Measurements from ENCODE around the gene SHF.

SHF gene

DNA sequence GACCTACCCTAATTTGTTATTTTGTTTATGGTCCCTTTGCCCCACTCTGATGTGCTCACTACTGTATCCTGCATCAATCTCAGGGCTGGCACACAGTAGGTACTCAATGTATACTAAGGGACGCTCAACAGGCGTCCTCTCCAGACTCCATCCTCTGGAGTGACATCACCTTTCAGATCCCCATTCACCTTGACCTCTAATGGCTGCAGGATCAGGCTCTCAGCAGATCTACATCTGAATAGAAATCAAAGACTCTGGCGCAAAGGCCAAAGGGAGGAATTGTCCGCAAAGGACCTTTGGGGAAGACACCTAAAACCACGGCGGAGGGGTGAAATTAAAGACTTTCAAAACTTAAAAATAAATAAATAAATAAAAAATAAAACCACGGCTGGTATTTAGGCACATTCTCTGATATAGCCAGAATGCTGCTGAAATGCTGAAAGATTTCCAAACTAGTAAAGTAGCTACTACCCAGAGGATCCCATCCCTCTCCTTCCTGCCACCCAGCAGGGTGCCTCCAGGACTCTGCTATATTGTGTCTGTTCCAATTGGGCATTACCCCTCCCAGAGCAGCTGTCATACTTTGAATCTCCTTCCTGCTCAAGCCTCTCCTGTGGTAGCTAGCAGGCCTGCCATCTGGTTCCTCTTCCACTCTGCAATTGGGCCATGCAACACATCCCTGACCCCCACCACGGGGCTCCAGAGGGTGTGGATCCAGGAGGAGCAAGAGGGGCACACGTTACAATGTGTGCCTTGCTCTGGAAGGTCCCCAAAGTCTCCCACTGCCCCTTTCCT lies 6.1 kb downstream of the SHF start:
- H3K4me3 ChIP-seq (ENCODE audit: low read length in 2 of 2), result no peak overlapping the region
- H3K9me3 ChIP-seq (ENCODE audit: control insufficient read depth in 2 of 2, low read length in 2 of 2), result no peaks in the 10 kb centered on the region
- no peaks in the 10 kb centered on the region for H3K27me3 ChIP-seq (ENCODE audit: control insufficient read depth in 1 of 2, insufficient read depth in 2 of 2, low read length in 2 of 2)
- H3K27ac ChIP-seq (ENCODE audit: low read length), result no peak overlapping the region
- peaks cover 15% of the 10 kb centered on the region for H3K4me1 ChIP-seq (ENCODE audit: control insufficient read depth, insufficient read depth, low read length)
- H3K36me3 ChIP-seq (ENCODE audit: control insufficient read depth in 2 of 2, insufficient read depth in 2 of 2, low read length in 2 of 2), result peaks cover 5 to 7% of the 10 kb centered on the region in 2 donors
- H3K9ac ChIP-seq (ENCODE audit: low read length in 2 of 2), result no peak overlapping the region

DNA sequence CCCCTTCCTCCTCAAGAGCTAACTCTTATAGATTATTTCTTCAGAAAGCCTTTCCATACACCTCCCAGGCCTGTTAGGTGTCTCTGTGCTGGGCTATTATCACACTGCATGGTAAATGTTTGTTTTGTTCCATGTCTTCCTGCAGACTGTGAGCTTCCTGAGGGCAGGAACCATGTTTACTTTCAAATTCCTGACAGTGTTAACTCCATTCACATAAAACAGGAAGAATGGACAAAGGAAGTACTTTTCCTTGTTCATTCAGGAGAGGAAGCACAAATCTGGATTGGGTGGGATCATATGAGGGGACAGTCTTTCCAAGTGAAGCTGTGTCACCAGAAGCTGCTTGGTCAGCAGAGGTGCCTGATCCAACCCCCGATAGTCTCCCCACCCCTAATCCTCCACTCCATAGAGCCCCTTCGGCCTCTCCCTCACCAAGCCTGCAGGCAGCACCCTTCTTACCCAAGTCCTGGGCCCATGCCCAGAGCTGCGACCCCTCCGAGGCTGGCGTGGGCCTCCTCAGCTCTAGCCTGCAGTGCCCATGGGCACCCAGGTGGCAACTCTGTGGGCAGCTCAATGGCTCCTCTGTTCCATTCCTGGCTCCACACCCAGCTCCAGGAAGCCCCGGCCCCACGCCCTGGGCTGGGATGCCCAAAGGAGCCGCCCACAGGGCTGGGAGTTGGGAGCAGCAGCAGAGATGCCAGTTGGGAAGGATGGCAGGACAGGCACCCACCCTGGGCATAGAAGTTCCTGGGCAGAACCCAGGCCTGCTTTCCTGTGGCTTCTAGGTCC lies 6.9 kb downstream of the SHF start:
- Histone ChIP-seq H3K36me3 (ENCODE audit: control insufficient read depth in 2 of 2, insufficient read depth in 2 of 2, low read length in 2 of 2) (peaks cover 5 to 8% of the 10 kb centered on the region in 2 donors), H3K4me3 (ENCODE audit: low read length in 2 of 2) (no peak overlapping the region), H3K9ac (ENCODE audit: low read length in 2 of 2) (no peak overlapping the region), H3K4me1 (ENCODE audit: control insufficient read depth, insufficient read depth, low read length) (peaks cover 8% of the 10 kb centered on the region), H3K9me3 (ENCODE audit: control insufficient read depth in 2 of 2, low read length in 2 of 2) (no peaks in the 10 kb centered on the region), H3K27me3 (ENCODE audit: control insufficient read depth in 1 of 2, insufficient read depth in 2 of 2, low read length in 2 of 2) (no peaks in the 10 kb centered on the region), H3K27ac (ENCODE audit: low read length) (no peak overlapping the region)

DNA sequence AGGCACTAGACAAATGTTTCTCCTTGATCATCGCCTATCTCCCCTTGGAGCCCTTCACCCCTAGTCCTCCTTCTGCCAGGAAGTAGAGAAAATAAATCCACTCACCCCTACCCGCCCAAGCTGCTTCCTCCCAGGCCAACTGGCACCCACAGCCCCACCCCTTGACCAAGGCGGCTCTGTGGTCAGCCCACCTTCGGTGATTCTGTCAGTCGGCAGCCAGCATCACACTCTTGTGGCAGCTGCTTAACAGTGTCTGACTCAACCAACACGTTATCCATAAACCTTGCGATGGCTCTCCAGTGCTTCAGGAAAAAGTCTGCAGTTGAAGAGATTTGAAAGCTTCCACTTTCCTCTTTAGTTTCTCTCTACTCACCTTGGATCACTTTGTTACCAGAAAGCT lies 7.6 kb downstream of the SHF start:
- no peak overlapping the region for H3K9ac ChIP-seq (ENCODE audit: low read length in 2 of 2)
- H3K4me3 ChIP-seq (ENCODE audit: low read length in 2 of 2), result no peak overlapping the region
- peaks cover 5% of the 10 kb centered on the region for H3K4me1 ChIP-seq (ENCODE audit: control insufficient read depth, insufficient read depth, low read length)
- H3K27me3 ChIP-seq (ENCODE audit: control insufficient read depth in 1 of 2, insufficient read depth in 2 of 2, low read length in 2 of 2), result no peaks in the 10 kb centered on the region
- H3K27ac ChIP-seq (ENCODE audit: low read length), result no peak overlapping the region
- H3K9me3 ChIP-seq (ENCODE audit: control insufficient read depth in 2 of 2, low read length in 2 of 2), result no peaks in the 10 kb centered on the region
- H3K36me3 ChIP-seq (ENCODE audit: control insufficient read depth in 2 of 2, insufficient read depth in 2 of 2, low read length in 2 of 2), result peaks cover 5 to 8% of the 10 kb centered on the region in 2 donors

DNA sequence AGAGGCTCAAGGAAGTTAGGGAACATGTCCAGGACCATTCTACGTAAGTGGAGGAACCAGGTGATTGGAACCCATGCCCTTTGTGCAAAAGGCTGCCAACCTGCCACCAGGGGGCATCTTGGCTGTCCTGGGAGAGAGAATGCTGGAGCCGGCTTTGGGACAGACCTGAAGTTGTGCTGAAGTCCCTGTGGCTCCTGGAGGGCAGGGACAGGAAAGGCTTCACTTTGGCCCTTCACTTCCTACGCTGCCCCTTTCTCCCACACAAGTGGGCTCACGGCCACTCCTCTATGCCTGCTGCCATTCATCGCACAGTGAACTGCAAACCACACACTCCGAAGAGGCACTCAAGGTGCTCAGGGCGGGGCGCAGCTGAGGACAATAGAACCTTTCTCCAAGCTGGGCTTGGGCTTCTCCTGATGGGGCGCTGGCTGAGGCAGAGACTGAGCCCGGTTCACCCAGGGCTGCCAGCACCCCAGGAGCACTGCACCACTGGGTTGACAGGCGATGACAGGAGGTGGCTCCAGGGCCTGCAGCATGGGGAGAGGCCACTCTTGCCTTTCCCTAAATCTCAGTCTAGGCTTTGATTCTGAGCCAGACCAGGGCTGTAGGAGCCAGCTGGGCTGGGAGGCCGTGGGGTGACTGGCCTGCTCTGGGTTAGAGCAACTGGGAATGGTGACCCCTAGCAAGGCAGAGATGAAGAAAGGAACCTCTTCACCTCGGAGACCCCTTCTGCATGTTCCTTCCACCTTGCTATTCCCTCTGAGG lies 8.4 kb downstream of the SHF start:
- Histone ChIP-seq H3K9ac (ENCODE audit: low read length in 2 of 2) (no peak overlapping the region), H3K4me1 (ENCODE audit: control insufficient read depth, insufficient read depth, low read length) (peaks cover 3% of the 10 kb centered on the region), H3K27ac (ENCODE audit: low read length) (no peak overlapping the region), H3K27me3 (ENCODE audit: control insufficient read depth in 1 of 2, insufficient read depth in 2 of 2, low read length in 2 of 2) (no peaks in the 10 kb centered on the region), H3K9me3 (ENCODE audit: control insufficient read depth in 2 of 2, low read length in 2 of 2) (no peaks in the 10 kb centered on the region), H3K4me3 (ENCODE audit: low read length in 2 of 2) (no peak overlapping the region), H3K36me3 (ENCODE audit: control insufficient read depth in 2 of 2, insufficient read depth in 2 of 2, low read length in 2 of 2) (peaks cover 5 to 8% of the 10 kb centered on the region in 2 donors)

DNA sequence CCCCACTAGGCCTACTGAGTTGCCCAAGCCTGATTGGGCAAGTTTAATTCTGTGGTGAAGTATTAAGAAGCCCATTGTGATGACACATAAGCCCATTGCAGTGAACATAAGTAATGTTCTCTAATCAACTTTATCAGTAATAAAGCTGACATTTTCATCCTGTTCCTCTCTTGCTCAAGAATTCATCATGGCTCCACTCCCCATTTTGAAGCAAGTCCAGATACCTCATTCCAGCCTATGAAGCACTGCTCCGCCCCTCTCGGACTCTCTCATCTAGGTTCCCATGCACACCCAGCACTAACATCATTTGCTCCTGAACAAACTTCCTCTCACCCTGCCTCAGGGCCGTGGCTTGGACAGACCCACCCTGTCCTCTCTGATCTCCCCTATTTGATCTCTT lies 10.5 kb downstream of the SHF start:
- Histone ChIP-seq H3K9ac (ENCODE audit: low read length in 2 of 2) (no peak overlapping the region), H3K9me3 (ENCODE audit: control insufficient read depth in 2 of 2, low read length in 2 of 2) (no peaks in the 10 kb centered on the region), H3K4me1 (ENCODE audit: control insufficient read depth, insufficient read depth, low read length) (peaks cover 3% of the 10 kb centered on the region), H3K36me3 (ENCODE audit: control insufficient read depth in 2 of 2, insufficient read depth in 2 of 2, low read length in 2 of 2) (peaks cover 5 to 8% of the 10 kb centered on the region in 2 donors), H3K27ac (ENCODE audit: low read length) (no peak overlapping the region), H3K4me3 (ENCODE audit: low read length in 2 of 2) (no peak overlapping the region), H3K27me3 (ENCODE audit: control insufficient read depth in 1 of 2, insufficient read depth in 2 of 2, low read length in 2 of 2) (no peaks in the 10 kb centered on the region)

DNA sequence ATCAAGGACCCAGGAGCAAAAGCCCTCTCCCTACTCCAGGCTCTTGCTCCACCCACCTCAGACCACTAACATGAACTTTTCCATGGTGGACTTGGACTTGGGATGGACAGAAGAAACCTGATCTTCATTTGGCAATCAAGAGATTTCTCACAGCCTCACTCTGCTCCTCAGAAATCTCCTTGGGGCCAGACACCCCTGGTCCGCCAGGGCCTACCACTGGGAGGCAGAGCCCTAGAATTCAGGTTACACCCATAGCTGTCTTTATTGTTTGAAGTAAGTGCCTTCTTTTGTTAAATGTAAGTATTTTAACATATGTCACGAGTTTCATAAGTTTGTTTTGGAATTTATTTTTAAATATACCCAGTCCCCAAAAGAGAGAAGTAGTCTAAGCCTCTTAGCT lies 13.2 kb downstream of the SHF start:
- Histone ChIP-seq H3K36me3 (ENCODE audit: control insufficient read depth in 2 of 2, insufficient read depth in 2 of 2, low read length in 2 of 2) (peaks cover 5 to 8% of the 10 kb centered on the region in 2 donors), H3K9me3 (ENCODE audit: control insufficient read depth in 2 of 2, low read length in 2 of 2) (no peaks in the 10 kb centered on the region), H3K27me3 (ENCODE audit: control insufficient read depth in 1 of 2, insufficient read depth in 2 of 2, low read length in 2 of 2) (no peaks in the 10 kb centered on the region), H3K9ac (ENCODE audit: low read length in 2 of 2) (no peak overlapping the region), H3K4me3 (ENCODE audit: low read length in 2 of 2) (no peak overlapping the region), H3K4me1 (ENCODE audit: control insufficient read depth, insufficient read depth, low read length) (peaks cover 3% of the 10 kb centered on the region), H3K27ac (ENCODE audit: low read length) (no peak overlapping the region)

DNA sequence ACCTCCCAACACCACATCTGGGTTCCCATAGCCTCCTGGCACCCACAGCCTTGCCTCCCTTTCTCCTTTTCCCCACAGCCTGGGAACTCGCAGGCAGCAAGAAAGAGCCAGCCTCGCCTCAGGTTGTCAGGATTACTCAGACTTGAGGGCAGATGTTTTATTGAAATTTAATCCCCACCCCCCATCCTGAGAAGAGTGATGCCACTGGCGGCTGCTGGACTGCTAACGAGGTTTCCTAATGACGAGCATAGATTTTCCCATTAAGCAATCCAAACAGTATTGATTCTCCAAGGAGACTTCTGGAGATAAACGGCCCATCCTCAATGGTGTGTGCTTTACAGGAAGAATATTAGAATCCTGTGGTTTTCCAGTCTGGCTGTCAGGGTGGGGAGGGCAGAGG lies 13.7 kb downstream of the SHF start:
- peaks cover 5 to 8% of the 10 kb centered on the region in 2 donors for H3K36me3 ChIP-seq (ENCODE audit: control insufficient read depth in 2 of 2, insufficient read depth in 2 of 2, low read length in 2 of 2)
- no peaks in the 10 kb centered on the region for H3K9me3 ChIP-seq (ENCODE audit: control insufficient read depth in 2 of 2, low read length in 2 of 2)

DNA sequence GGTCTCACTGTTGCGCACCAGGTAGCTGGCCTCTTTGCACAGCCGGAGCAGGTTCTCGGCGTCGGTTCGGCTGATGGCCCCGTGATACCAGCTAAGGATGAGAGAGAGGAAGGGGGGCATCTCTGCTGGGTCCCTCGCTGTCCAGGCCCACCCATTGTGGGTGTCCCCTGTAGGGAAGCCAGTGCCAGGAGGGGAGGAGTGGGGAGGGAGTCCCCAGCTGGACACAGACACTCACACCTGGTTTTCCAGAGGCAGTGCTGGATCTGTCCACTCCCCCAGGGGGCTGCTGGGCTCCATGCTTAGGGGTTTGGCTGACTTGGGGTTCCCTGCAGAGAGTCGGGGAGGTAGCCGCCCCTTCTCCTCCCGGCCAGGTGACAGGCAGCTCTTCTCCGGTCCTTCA lies 15.9 kb downstream of the SHF start:
- peaks cover 0 to 4% of the 10 kb centered on the region in 2 donors for H3K36me3 ChIP-seq (ENCODE audit: control insufficient read depth in 2 of 2, insufficient read depth in 2 of 2, low read length in 2 of 2)
- H3K27ac ChIP-seq (ENCODE audit: low read length), result no peak overlapping the region
- no peaks in the 10 kb centered on the region for H3K27me3 ChIP-seq (ENCODE audit: control insufficient read depth in 1 of 2, insufficient read depth in 2 of 2, low read length in 2 of 2)

More for the DNA sequence above, 13.7 kb downstream of the SHF start:
- no peaks in the 10 kb centered on the region for H3K27me3 ChIP-seq (ENCODE audit: control insufficient read depth in 1 of 2, insufficient read depth in 2 of 2, low read length in 2 of 2)
- H3K27ac ChIP-seq (ENCODE audit: low read length), result no peak overlapping the region
- no peak overlapping the region for H3K4me3 ChIP-seq (ENCODE audit: low read length in 2 of 2)
- H3K4me1 ChIP-seq (ENCODE audit: control insufficient read depth, insufficient read depth, low read length), result peaks cover 3% of the 10 kb centered on the region
- no peak overlapping the region for H3K9ac ChIP-seq (ENCODE audit: low read length in 2 of 2)

DNA sequence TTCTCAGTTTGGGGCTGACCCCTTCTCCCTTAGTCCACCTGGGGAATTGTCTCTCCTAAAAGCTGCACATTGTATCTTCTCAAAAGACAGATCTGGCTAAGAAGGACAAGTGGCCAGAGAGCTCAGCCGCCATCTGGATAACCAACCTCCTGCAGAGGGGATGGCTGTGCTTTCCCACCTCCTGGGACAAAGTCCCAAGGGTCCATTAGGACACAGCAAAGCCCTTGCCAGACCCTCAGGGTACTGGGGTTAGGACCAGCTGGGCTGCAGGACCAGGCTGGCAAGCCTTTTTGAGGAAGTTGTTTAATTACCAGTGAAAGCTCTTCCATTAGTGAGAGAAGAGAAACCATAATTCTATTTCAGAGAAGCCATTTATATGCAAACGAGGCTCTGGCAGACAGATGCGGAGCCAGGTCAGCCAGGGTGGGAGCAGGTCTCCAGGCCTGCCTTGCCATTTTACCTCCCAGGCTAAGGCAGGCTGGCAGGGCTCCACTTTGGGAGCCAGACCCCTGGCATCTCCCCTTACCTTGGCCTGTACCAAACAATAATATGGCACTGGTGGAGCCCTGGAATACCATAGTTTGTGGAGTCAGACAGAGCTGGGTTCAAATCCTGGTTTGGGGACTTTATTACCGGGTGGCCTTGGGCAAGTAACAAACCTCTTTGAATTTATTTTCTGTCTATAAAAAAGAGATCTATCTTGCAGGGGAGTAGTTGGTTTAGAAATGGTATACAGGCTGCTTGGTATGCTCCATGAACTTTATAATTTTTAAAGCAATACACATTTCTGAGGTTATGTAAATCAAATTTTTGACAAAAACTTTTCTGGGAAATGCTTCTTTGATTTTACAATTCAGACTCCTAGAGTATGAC lies 17.9 kb downstream of the SHF start:
- Histone ChIP-seq H3K4me1 (ENCODE audit: control insufficient read depth, insufficient read depth, low read length) (peaks cover 20% of the 10 kb centered on the region), H3K9me3 (ENCODE audit: control insufficient read depth in 2 of 2, low read length in 2 of 2) (no peaks in the 10 kb centered on the region), H3K4me3 (ENCODE audit: low read length in 2 of 2) (no peak overlapping the region), H3K27me3 (ENCODE audit: control insufficient read depth in 1 of 2, insufficient read depth in 2 of 2, low read length in 2 of 2) (no peaks in the 10 kb centered on the region), H3K27ac (ENCODE audit: low read length) (no peak overlapping the region), H3K9ac (ENCODE audit: low read length in 2 of 2) (no peak overlapping the region), H3K36me3 (ENCODE audit: control insufficient read depth in 2 of 2, insufficient read depth in 2 of 2, low read length in 2 of 2) (no peaks in the 10 kb centered on the region)

More for the DNA sequence above, 15.9 kb downstream of the SHF start:
- Histone ChIP-seq H3K9ac (ENCODE audit: low read length in 2 of 2) (no peak overlapping the region), H3K9me3 (ENCODE audit: control insufficient read depth in 2 of 2, low read length in 2 of 2) (no peaks in the 10 kb centered on the region), H3K4me3 (ENCODE audit: low read length in 2 of 2) (no peak overlapping the region), H3K4me1 (ENCODE audit: control insufficient read depth, insufficient read depth, low read length) (peaks cover 11% of the 10 kb centered on the region)
